A673 (cell line): ENCODE data around the gene ADGRD1.

Experiments
- EZH2 ChIP-seq: fragments of 200-600 bp; sonication (generic); IDR thresholded peaks from 2 replicates; pipeline ENCODE4 v1.6.1; 2017; ENCODE audit warnings: borderline replicate concordance, low read depth, mild to moderate bottlenecking, mixed read lengths, antibody characterized with exemption, low read length; ENCODE audit not compliant: poor library complexity, severe bottlenecking
- TF ChIP-seq, protein P1 (sequence below): fragments of 300-800, 200-600 bp; sonication (generic); conservative IDR thresholded peaks from 2 replicates; pipeline ENCODE4 v1.5.1; 2017; ENCODE audit warnings: low read depth, mild to moderate bottlenecking, antibody characterized with exemption, low read length, moderate library complexity, mixed read lengths

GRCh38 chr12:131146173-131146675, 192.5 kb downstream of the ADGRD1 start:
- TF ChIP-seq, protein P1, sequence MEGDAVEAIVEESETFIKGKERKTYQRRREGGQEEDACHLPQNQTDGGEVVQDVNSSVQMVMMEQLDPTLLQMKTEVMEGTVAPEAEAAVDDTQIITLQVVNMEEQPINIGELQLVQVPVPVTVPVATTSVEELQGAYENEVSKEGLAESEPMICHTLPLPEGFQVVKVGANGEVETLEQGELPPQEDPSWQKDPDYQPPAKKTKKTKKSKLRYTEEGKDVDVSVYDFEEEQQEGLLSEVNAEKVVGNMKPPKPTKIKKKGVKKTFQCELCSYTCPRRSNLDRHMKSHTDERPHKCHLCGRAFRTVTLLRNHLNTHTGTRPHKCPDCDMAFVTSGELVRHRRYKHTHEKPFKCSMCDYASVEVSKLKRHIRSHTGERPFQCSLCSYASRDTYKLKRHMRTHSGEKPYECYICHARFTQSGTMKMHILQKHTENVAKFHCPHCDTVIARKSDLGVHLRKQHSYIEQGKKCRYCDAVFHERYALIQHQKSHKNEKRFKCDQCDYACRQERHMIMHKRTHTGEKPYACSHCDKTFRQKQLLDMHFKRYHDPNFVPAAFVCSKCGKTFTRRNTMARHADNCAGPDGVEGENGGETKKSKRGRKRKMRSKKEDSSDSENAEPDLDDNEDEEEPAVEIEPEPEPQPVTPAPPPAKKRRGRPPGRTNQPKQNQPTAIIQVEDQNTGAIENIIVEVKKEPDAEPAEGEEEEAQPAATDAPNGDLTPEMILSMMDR, result no peak
- TF ChIP-seq EZH2, result no peak
